ENCODE measurements around the gene INTS6L. TPM values are rescaled to one million over a fixed set of nuclear protein-coding genes. Genes with fewer than 3 reads are reported as not detected.

The INTS6L gene
- total RNA-seq, 6 donors from 2014 or later = 3.6 to 21.0 (median 5.7) TPM

GRCh38 chrX:135530097-135530496 lies 9.6 kb downstream of the INTS6L start:
- no peak for ATAC-seq (ENCODE audit: low FRiP score in 2 of 2)
- H3K4me3 ChIP-seq = no peak overlapping the region
- H3K9me3 ChIP-seq = no peaks in the 10 kb centered on the region
- no peak for DNase-seq
- H3K27ac ChIP-seq = no peak overlapping the region
- H3K4me1 ChIP-seq = no peaks in the 10 kb centered on the region
- WGBS, 2 donors = 81 to 100% methylated on average over 1 of the region's 1 CpG
- no peaks in the 10 kb centered on the region for H3K27me3 ChIP-seq
- no peak for TF ChIP-seq EP300 (IDR thresholded peaks at IDR 0.05)
- no peak for TF ChIP-seq CTCF (IDR thresholded peaks at IDR 0.05)
- TF ChIP-seq POLR2A (IDR thresholded peaks at IDR 0.05) = no peak
- no peak for TF ChIP-seq POLR2AphosphoS5 (IDR thresholded peaks at IDR 0.05)
- H3K36me3 ChIP-seq = no peaks in the 10 kb centered on the region

- H3K4me1 ChIP-seq = no peaks in the 10 kb centered on the region
- 71% methylated on average over 1 of the region's 1 CpG; no CpG with 5 or more reads in 1 of the 2 donors for WGBS, 2 donors
- DNase-seq (no peak), ATAC-seq (ENCODE audit: low FRiP score in 2 of 2) (no peak)
- no peak overlapping the region for H3K27ac ChIP-seq
- no peaks in the 10 kb centered on the region for H3K9me3 ChIP-seq
- no peaks in the 10 kb centered on the region for H3K36me3 ChIP-seq
- H3K27me3 ChIP-seq = no peaks in the 10 kb centered on the region
- no peak for TF ChIP-seq POLR2AphosphoS5 (IDR thresholded peaks at IDR 0.05)
- TF ChIP-seq CTCF (IDR thresholded peaks at IDR 0.05) = no peak
- no peak for TF ChIP-seq POLR2A (IDR thresholded peaks at IDR 0.05)
- no peak for TF ChIP-seq EP300 (IDR thresholded peaks at IDR 0.05)
- H3K4me3 ChIP-seq = no peak overlapping the region
These were observed 11.4 kb downstream of the INTS6L start for GRCh38 chrX:135531813-135532212.

- Histone ChIP-seq H3K27me3 (no peaks in the 10 kb centered on the region), H3K4me3 (no peak overlapping the region), H3K27ac (no peak overlapping the region), H3K4me1 (no peaks in the 10 kb centered on the region), H3K36me3 (no peaks in the 10 kb centered on the region), H3K9me3 (no peaks in the 10 kb centered on the region)
- DNase-seq (no peak), ATAC-seq (ENCODE audit: low FRiP score in 2 of 2) (no peak)
- TF ChIP-seq POLR2AphosphoS5 (IDR thresholded peaks at IDR 0.05) (no peak), EP300 (IDR thresholded peaks at IDR 0.05) (no peak), POLR2A (IDR thresholded peaks at IDR 0.05) (no peak), CTCF (IDR thresholded peaks at IDR 0.05) (no peak)
- WGBS, 2 donors = 50 to 68% methylated on average over 1 of the region's 1 CpG
These were observed 14.8 kb downstream of the INTS6L start for GRCh38 chrX:135535077-135535940.

- H3K27me3 ChIP-seq = no peaks in the 10 kb centered on the region
- H3K36me3 ChIP-seq = no peaks in the 10 kb centered on the region
- H3K4me3 ChIP-seq = no peak overlapping the region
- H3K4me1 ChIP-seq = no peaks in the 10 kb centered on the region
- ATAC-seq (ENCODE audit: low FRiP score in 2 of 2) (no peak), DNase-seq (no peak)
- H3K9me3 ChIP-seq = no peaks in the 10 kb centered on the region
- H3K27ac ChIP-seq = no peak overlapping the region
- no peak for TF ChIP-seq EP300 (IDR thresholded peaks at IDR 0.05)
- no peak for TF ChIP-seq POLR2AphosphoS5 (IDR thresholded peaks at IDR 0.05)
- TF ChIP-seq CTCF (IDR thresholded peaks at IDR 0.05) = no peak
- no peak for TF ChIP-seq POLR2A (IDR thresholded peaks at IDR 0.05)
These were observed 16.4 kb downstream of the INTS6L start for GRCh38 chrX:135536877-135537276.

GRCh38 chrX:135541351-135541750 lies 20.9 kb downstream of the INTS6L start:
- Histone ChIP-seq H3K36me3 (no peaks in the 10 kb centered on the region), H3K9me3 (no peaks in the 10 kb centered on the region), H3K27me3 (no peaks in the 10 kb centered on the region), H3K4me1 (no peaks in the 10 kb centered on the region), H3K4me3 (no peak overlapping the region), H3K27ac (no peak overlapping the region)
- no peak for ATAC-seq (ENCODE audit: low FRiP score in 2 of 2)
- 63 to 76% methylated on average over 1 of the region's 1 CpG for WGBS, 2 donors
- DNase-seq = no peak
- TF ChIP-seq EP300 (IDR thresholded peaks at IDR 0.05) (no peak), CTCF (IDR thresholded peaks at IDR 0.05) (no peak), POLR2AphosphoS5 (IDR thresholded peaks at IDR 0.05) (no peak), POLR2A (IDR thresholded peaks at IDR 0.05) (no peak)
